ENCODE results near the gene GALNT17.

The GALNT17 gene

DNA sequence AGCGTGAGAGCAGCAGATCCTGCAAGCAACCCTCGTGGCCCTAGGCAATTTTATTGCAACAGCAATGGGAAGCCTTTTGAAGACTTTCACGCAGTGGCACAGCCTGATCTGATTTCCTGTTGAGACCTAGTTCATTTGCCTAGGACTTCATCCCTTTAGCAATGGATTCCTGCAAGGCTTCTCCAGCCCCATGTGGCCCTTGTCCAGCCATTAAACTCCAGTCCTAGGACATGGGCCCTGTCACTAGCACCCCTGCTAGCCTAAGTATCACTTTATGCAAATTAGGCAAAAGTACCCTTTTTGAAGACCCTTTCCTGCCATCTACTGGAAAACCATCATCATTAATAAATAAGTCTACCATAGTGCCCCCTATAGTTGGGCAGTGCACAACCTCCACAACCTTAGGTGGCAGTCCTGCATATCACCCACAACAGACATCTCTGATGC is 379.4 kb downstream of the GALNT17 start:
- DNase-seq: no peak

GRCh38 chr7:71517940-71518699 is 386.2 kb downstream of the GALNT17 start:
- no peak for DNase-seq

DNA sequence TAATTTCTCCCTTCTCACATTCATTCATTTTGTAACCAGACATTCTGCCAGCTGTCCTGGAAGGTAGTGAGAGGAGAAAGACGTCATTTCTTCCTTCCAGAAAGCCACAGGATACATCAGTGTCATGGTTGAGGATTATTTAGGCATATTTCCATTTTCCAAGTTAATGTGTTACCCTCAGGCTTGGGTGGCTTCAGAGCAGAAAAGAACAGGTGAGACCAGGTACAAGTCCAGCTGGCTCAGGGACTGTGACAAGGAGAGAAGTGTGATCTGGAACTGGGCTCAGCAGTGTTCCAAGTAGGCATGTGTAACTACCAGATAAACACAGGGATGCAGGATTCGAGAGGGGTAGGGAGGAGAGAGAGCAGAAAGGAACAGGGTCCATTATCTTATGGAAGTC is 386.9 kb downstream of the GALNT17 start:
- no peak for DNase-seq

DNA sequence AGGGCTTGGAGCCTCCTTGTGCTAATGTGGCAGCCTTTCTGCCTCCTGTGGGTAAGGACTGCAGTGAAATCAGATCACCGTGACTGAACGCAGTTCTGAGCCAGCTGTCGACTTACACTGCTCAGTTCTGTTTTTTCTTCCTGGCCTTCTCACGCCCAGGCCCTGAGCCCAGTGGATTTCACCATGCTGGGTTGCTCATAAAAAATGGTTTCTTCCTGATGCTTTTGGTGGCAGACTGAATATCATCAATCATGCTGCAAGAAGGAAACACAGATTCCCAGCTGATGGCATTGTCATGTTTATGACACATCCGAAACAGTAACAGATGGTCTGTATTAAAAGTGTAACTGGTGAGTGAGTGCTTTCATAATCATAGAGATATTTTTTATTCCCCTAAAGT is 389.6 kb downstream of the GALNT17 start:
- DNase-seq: no peak

GRCh38 chr7:71526106-71526505 is 394.2 kb downstream of the GALNT17 start:
- DNase-seq: no peak

DNA sequence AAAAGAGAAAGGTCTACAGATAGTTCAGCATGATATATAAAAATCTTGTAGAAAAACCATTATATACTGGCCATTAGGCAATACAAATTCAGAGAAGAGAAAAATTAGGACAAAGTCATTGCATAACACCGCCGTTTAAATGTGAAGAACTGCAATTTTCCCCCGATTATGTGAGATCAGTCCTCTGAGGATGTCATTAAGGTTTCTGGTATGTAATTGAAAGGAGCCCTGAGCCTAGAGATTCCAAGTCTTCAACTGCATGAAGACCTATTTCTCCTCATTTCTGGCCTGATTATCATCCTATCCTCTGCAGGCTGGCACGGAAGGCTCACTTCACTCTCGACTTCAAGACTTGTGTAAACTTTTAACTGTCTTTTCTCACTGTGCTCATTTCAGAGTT is 395.3 kb downstream of the GALNT17 start:
- DNase-seq: no peak

DNA sequence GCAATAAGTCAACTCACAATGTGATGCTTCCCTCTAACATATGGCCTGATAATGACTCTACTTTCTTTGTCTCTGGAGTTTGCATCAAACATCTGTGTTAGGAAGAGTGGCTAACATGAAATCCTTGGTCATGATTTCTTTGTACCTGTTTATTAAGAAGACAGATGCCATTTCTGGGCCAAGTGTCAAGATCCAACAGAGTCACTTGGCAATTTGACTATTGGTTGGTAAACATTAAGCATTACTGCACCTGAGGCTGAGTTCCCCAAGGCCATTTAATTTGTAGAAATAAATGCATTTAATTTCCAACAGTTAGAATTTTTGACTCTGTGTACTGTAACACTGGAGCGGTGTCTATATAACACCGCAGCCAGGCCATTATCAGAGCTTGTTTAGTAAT is 403.7 kb downstream of the GALNT17 start:
- DNase-seq: no peak

GRCh38 chr7:71538210-71538609 is 406.3 kb downstream of the GALNT17 start:
- no peak for DNase-seq

- no peak for DNase-seq
Observed at GRCh38 chr7:71539615-71540014, 407.7 kb downstream of the GALNT17 start.

DNA sequence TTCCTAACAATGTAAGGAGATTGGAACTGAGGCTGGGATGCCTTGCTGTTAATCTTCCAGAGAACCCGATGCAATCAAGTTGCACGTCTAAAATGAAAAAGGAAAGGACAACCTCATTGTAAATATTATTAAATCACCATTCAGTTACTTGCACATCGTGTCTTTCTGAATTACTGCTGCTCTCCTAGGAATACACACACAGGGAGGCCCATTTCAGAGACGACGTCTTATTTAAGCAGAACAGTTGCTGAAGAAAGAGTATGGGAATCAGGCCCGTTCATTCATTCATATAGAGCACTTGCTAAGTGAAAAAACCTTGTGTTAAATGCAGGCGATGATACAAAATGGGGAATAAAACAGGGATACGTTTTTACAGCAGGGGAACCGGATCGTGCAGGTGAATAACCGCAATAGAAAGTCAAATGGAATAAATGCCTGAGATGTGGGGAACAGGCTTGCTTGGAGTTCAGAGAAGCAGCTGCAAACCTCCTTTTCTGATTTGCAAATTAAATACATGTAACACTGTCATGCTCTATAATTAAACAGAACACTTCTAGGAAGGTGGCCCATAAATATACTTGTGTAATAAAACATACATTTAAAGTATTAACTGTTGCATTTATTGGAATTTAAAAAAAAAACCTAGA is 409.9 kb downstream of the GALNT17 start:
- DNase-seq: no peak

DNA sequence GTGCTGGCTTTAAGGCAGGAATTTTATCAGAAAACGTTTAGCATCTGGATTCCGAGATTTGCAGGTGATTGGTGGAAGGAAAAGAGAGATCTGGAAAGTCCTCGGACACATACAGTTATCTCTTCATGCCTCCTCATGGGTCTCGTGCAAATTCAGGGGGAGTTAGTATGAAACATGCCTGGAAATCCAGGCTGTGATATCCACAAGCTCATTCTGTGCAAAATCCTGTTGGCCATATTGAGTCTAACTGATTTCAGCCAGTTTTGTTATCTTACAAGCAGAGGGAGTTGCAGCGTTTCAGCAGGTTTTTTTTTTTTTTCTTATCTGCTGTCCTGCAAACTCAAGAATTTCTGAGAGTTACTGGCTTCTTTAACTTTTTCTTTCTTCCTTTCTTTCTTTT is 411.5 kb downstream of the GALNT17 start:
- DNase-seq: no peak

DNA sequence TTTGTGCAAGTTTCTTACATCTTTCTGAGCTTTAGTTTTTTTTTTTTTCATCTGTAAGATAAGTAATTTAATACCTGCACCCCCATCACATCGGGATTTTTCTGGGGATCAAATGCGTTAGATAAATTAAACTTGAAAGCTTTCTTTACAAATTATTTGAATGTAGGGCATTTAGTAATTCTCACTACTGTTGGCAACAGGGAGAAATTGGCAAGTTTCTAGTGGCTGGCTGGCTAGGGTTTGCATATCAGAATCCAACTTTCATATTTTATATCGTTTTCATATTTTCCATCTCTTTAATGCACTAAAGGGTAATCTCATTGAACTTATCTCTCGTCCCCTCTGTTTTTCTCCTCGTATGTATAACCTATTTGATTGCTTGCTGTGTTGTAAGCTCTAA is 412.9 kb downstream of the GALNT17 start:
- DNase-seq: no peak

DNA sequence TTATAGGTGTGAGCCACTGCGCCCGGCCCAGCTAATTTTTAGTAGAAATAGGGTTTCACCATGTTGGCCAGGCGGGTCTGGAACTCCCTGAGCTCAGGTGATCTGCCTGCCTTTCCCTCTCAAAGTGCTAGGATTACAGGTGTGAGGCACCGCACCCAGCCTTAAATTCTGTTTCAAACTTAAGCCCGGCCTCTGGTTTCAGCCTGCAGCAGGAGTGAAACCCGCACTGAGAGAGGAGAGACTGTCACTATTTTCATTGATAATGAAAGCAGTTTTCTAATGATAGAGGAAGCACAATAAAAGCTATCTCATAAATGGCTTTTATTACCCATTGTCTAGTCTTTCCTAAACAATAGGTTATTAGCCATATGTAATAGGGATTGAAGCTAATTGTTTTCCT is 415.5 kb downstream of the GALNT17 start:
- DNase-seq: no peak

DNA sequence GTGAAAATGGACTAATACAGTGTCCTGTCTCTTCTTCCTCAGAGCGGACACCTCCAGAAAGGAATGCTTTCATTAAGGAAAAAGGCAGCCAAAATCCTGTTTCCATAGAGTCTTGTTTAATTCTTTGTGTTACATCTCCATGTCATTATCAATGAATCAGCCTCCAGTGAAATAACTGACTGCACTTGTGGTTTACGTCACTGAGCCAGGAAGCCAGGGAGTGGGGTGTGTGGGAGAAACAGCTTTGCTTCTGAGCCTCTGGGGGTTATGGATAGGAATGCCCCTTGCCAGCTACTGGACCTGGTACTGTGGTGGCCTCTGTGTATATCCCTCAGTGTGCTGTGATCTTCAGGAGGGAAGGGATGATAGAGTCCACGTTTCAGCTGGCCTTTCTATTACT is 416.8 kb downstream of the GALNT17 start:
- no peak for DNase-seq

- no peak for DNase-seq
Observed at GRCh38 chr7:71553306-71553705, 421.4 kb downstream of the GALNT17 start.

GRCh38 chr7:71555758-71556157 is 423.8 kb downstream of the GALNT17 start:
- no peak for DNase-seq

- DNase-seq: no peak
Observed at GRCh38 chr7:71558806-71559613, 427.1 kb downstream of the GALNT17 start.

- DNase-seq: no peak
Observed at GRCh38 chr7:71560354-71560995, 428.5 kb downstream of the GALNT17 start.

DNA sequence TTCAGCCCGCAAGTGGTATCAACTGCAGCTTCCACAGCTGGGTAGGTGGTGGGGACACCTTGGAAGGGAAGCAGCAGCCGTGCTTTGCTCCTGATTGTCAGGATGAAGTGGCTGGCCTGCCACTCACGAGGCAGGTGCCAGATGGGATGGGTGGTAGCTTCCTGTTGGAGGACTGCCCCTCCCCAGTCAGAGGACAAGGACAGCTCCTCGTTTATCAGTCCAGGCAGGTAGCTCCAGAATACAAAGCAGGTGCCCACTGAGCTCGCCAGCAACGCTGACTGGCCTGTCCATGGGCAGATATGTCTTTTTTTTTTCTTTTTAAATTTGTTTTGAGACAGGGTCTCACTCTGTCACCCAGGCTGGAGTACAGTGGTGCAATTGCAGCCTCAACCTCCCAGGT is 431.3 kb downstream of the GALNT17 start:
- DNase-seq: no peak

GRCh38 chr7:71566376-71566775 is 434.4 kb downstream of the GALNT17 start:
- DNase-seq: no peak

DNA sequence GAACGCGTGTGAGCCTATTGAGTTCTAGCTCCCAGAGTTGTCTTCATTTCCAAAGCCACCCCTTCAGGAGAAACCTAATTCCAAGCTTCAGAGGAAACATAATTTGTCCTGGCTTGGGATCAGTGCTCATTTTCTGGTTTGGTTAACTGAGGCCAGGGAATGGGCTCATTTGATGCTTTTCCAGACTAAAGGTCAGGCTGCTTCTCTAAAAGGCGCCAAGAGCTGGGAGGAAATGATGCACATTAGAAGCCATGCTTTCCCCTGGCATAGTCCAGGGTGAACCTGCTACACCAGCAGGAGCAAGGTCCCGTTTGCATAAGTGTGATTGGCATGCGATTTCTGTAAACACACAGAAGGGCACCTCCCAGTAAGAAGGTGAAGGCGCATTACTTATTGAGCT is 435.0 kb downstream of the GALNT17 start:
- no peak for DNase-seq

GRCh38 chr7:71574153-71574860 is 442.4 kb downstream of the GALNT17 start:
- DNase-seq: no peak

DNA sequence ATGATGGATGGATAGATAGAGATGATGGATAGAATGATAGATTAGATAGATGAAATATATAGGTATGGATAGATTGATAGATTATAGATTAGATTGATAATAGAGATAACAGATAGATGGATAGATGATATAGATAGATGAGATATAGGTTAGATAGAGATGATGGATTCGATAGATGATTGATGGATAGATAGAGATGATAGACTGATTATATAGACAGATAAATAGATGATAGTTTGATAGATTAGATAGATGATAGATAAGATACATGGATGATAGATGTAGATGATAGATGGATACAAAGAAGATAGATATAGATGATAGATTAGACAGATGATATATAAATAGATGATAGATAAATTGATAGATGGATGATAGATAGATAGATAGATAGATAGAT is 448.1 kb downstream of the GALNT17 start:
- DNase-seq: no peak

Measured in CD4-positive, alpha-beta T cell treated with Interleukin-21 for 1 hour (primary cell).